Adrenal gland (tissue), 12 donors: ENCODE data around the gene OSBP. TPM values are rescaled to one million over a fixed set of nuclear protein-coding genes. Genes with fewer than 3 reads are reported as not detected.

Experiments
- DNase-seq, 7 donors: peaks; one replicate each; pipeline ENCODE4 v3.0.0-alpha.2; 2019 to 2020
- H3K27ac ChIP-seq, 5 donors: fragments of 200-600 bp; sonication (generic) in 4 of 5; 1 replicate in 3 of 5; 2 replicates in 2 of 5; pipeline versions ENCODE4 v1.5.1 to v1.8.0; 2016 to 2020; ENCODE audit warnings: mild to moderate bottlenecking in 1 of 5
- H3K27me3 ChIP-seq: fragments of 200-600 bp; 2 replicates; pipeline ENCODE4 v1.8.0; 2021
- H3K36me3 ChIP-seq, 2 donors: fragments of 200-600 bp; replicated peaks in 1 of 2; 1 replicate in 1 of 2; 2 replicates in 1 of 2; pipeline versions ENCODE4 v1.5.1 to v1.8.0; 2018 to 2022
- H3K4me1 ChIP-seq, 2 donors: fragments of 200-600 bp; replicated peaks in 1 of 2; 1 replicate in 1 of 2; 2 replicates in 1 of 2; pipeline versions ENCODE4 v1.5.1 to v1.8.0; 2018 to 2021
- H3K4me3 ChIP-seq, 4 donors: fragments of 200-600 bp; sonication (generic) in 3 of 4; one replicate each; pipeline ENCODE4 v1.5.1; 2016 to 2018
- H3K9me3 ChIP-seq, 3 donors: fragments of 200-600 bp; sonication (generic) in 1 of 3; replicated peaks in 1 of 3; 1 replicate in 2 of 3; 2 replicates in 1 of 3; pipeline versions ENCODE4 v1.5.1 to v1.8.0; 2016 to 2021
- POLR2A ChIP-seq, 2 donors: fragments of 450-650 bp; IDR thresholded peaks; one replicate each; pipeline ENCODE4 v1.6.1; 2017; ENCODE audit warnings: antibody characterized with exemption in 2 of 2, mild to moderate bottlenecking in 2 of 2, moderate library complexity in 1 of 2
- WGBS, 4 donors: extraction: QIAGEN DNeasy Blood & Tissue Kit in 2 of 4; methylation state at CpG; one replicate each; pipeline versions ENCODE4 v1.1.5 to v1.1.7; 2013 to 2017; 5-methylcytosine and 5-hydroxymethylcytosine counted together
- intact Hi-C, 2 donors: fragments of 100-400 bp; cut with DNase I; formaldehyde crosslinking; loops; one replicate each; pipeline versions ENCODE4 v1.14.1 to v1.15.0; 2022 to 2023
- polyA plus RNA-seq, 3 donors: library from polyadenylated mRNA; stranded (reverse); fragments of 200-250 nt in 2 of 3; fragments of 350-450 nt in 1 of 3; fragmentation: Illumina TruSeq in 1 of 3; extraction: RNeasy Lipid Tissue Mini Kit (QIAGEN cat#74804) in 1 of 3; gene quantifications; one replicate each; pipeline ENCODE4 v1.2.3, GENCODE V29; 2013 to 2014
- total RNA-seq, 9 donors: library from RNA; depleted of rRNA in 4 of 9; stranded (reverse); fragments of >200 nt in 4 of 9; fragments of 120-200 nt in 1 of 9; fragmentation: NEBNext Ultra II Directional in 1 of 9; extraction: Animal tissue kit (Norgen Biotek cat#: 25700) in 1 of 9; gene quantifications; one replicate each; pipeline versions ENCODE4 v1.1.0 to v1.2.4, GENCODE V29; 2013 to 2023
- TF ChIP-seq, protein P1 (sequence below), 6 experiments: fragments of 450-650 bp in 4 of 6; fragments of 200-600 bp in 2 of 6; sonication (generic) in 1 of 6; IDR thresholded peaks; 1 replicate in 5 of 6; 2 replicates in 1 of 6; pipeline versions ENCODE4 v1.5.1 to v1.8.0; 2016 to 2021; ENCODE audit warnings: antibody characterized with exemption in 6 of 6, mild to moderate bottlenecking in 2 of 6, moderate library complexity in 1 of 6
- donor health status: healthy with polysubstance abuse.
- donor health status: Bipolar disorder and iron deficiency.
- donor health status: DM: yes; HTN: yes; CAD: no.
- donor health status: DM: no; HTN: no; CAD: no.
- donor health status: DM: no; HTN: no; CAD: no.
- donor health status: DM: yes; HTN: yes; CAD: no.

OSBP gene
- total and polyA plus RNA-seq, 12 donors: 15.3 to 120 (median 68.7) TPM

DNA sequence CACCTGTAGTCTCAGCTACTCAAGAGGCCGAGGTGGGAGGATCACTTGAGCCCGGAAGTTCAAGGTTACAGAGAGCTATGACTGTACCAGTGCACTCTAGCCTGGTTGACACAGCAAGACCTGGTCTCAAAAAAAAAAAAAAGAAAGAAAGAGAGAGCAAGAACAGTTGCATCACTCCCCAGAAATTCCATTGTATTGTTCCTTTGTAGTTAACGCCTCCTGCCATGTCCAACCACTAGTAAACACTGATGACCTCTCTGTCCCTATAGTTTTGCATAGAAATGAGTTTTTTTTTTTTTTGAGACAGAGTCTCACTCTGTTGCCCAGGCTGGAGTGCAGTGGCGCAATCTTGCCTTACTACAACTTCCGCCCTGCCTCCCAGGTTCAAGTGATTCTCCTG lies 42.5 kb upstream of the OSBP start:
- peaks cover 0 to 20% of the 10 kb centered on the region in 2 donors for H3K4me1 ChIP-seq
- peaks cover 0 to 91% of the 10 kb centered on the region in 2 donors for H3K36me3 ChIP-seq
- TF ChIP-seq, protein P1, sequence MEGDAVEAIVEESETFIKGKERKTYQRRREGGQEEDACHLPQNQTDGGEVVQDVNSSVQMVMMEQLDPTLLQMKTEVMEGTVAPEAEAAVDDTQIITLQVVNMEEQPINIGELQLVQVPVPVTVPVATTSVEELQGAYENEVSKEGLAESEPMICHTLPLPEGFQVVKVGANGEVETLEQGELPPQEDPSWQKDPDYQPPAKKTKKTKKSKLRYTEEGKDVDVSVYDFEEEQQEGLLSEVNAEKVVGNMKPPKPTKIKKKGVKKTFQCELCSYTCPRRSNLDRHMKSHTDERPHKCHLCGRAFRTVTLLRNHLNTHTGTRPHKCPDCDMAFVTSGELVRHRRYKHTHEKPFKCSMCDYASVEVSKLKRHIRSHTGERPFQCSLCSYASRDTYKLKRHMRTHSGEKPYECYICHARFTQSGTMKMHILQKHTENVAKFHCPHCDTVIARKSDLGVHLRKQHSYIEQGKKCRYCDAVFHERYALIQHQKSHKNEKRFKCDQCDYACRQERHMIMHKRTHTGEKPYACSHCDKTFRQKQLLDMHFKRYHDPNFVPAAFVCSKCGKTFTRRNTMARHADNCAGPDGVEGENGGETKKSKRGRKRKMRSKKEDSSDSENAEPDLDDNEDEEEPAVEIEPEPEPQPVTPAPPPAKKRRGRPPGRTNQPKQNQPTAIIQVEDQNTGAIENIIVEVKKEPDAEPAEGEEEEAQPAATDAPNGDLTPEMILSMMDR (IDR thresholded peaks at IDR 0.05): no peak
- H3K4me3 ChIP-seq: no peak overlapping the region
- WGBS, 4 donors: 72 to 82% (median 81%) methylated on average over 5 of the region's 5 CpGs
- DNase-seq: peak in 2 of 7 donors; percentile 26 to 30
- no peaks in the 10 kb centered on the region for H3K9me3 ChIP-seq
- intact Hi-C loops: no loop called here
- no peaks in the 10 kb centered on the region for H3K27me3 ChIP-seq
- no peak overlapping the region for H3K27ac ChIP-seq

DNA sequence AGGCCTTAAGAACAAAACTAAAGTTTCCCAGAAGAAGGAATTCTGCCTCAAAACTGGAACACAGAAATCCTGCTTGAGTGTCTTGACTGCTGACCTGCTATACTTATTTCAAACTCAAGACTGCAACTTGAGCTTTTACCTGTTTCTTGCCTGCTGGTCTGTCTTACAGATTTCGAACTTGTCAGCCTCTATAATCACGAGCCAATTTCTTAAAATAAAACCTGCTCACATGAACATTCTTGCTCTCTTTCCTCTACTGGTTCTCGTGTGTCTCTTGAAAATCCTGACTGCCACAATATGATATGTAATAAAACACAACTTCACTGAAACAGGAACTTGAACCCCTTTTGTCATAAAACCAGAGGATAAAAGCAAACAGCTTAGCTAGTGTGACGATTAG lies 39.3 kb upstream of the OSBP start:
- H3K36me3 ChIP-seq: peaks cover 0 to 99% of the 10 kb centered on the region in 2 donors
- H3K4me3 ChIP-seq: no peak overlapping the region
- H3K27ac ChIP-seq: no peak overlapping the region
- no peaks in the 10 kb centered on the region for H3K9me3 ChIP-seq
- peaks cover 0 to 6% of the 10 kb centered on the region in 2 donors for H3K4me1 ChIP-seq
- 67 to 82% (median 76%) methylated on average over 4 of the region's 4 CpGs for WGBS, 4 donors
- intact Hi-C loops: no loop called here
- TF ChIP-seq POLR2A (IDR thresholded peaks at IDR 0.05): no peak
- TF ChIP-seq, protein P1 (IDR thresholded peaks at IDR 0.05): no peak
- no peaks in the 10 kb centered on the region for H3K27me3 ChIP-seq
- DNase-seq: no peak

- Histone ChIP-seq H3K4me3 (no peak overlapping the region), H3K27me3 (no peaks in the 10 kb centered on the region), H3K27ac (no peak overlapping the region), H3K9me3 (no peaks in the 10 kb centered on the region), H3K4me1 (peaks cover 0 to 8% of the 10 kb centered on the region in 2 donors), H3K36me3 (peaks cover 0 to 75% of the 10 kb centered on the region in 2 donors)
- DNase-seq: no peak
- WGBS, 4 donors: 80 to 95% (median 90%) methylated on average over 3 of the region's 3 CpGs
- TF ChIP-seq POLR2A (IDR thresholded peaks at IDR 0.05): no peak
- TF ChIP-seq, protein P1 (IDR thresholded peaks at IDR 0.05): no peak
- intact Hi-C loops: no loop called here
These were observed 31.8 kb upstream of the OSBP start for GRCh38 chr11:59647245-59647980.

GRCh38 chr11:59644528-59644927 lies 29.0 kb upstream of the OSBP start:
- H3K27ac ChIP-seq: no peak overlapping the region
- intact Hi-C loops: no loop called here
- H3K36me3 ChIP-seq: peaks cover 0 to 75% of the 10 kb centered on the region in 2 donors

GRCh38 chr11:59643390-59643789 lies 27.8 kb upstream of the OSBP start:
- intact Hi-C loops: no loop called here
- Histone ChIP-seq H3K27me3 (no peaks in the 10 kb centered on the region), H3K27ac (no peak overlapping the region), H3K4me3 (no peak overlapping the region), H3K4me1 (peaks cover 0 to 8% of the 10 kb centered on the region in 2 donors), H3K9me3 (no peaks in the 10 kb centered on the region), H3K36me3 (peaks cover 0 to 75% of the 10 kb centered on the region in 2 donors)
- DNase-seq: no peak
- 78 to 80% (median 79%) methylated on average over 3 of the region's 3 CpGs for WGBS, 4 donors
- TF ChIP-seq, protein P1 (IDR thresholded peaks at IDR 0.05): no peak
- TF ChIP-seq POLR2A (IDR thresholded peaks at IDR 0.05): no peak

More at GRCh38 chr11:59644528-59644927, 29.0 kb upstream of the OSBP start:
- Histone ChIP-seq H3K4me1 (peaks cover 0 to 8% of the 10 kb centered on the region in 2 donors), H3K4me3 (no peak overlapping the region), H3K27me3 (no peaks in the 10 kb centered on the region), H3K9me3 (no peaks in the 10 kb centered on the region)
- no peak for DNase-seq
- WGBS, 4 donors: 70 to 88% (median 82%) methylated on average over 3 of the region's 3 CpGs
- no peak for TF ChIP-seq POLR2A (IDR thresholded peaks at IDR 0.05)
